ENCODE data around the gene ABLIM2.

- no peak for TF ChIP-seq POLR2A (IDR thresholded peaks at IDR 0.05; ENCODE audit: low read depth, low read length)
- TF ChIP-seq RFX5 (IDR thresholded peaks at IDR 0.05; ENCODE audit: low read depth, low read length) = no peak
- TF ChIP-seq BHLHE40 (IDR thresholded peaks at IDR 0.05; ENCODE audit: low read depth, low read length) = no peak
- TF ChIP-seq CTCF (conservative IDR thresholded peaks at IDR 0.05; ENCODE audit: low read depth, low read length) = no peak
- no peak for TF ChIP-seq MAFK (IDR thresholded peaks at IDR 0.05; ENCODE audit: low read depth, low read length)
- no peak for TF ChIP-seq RAD21 (IDR thresholded peaks at IDR 0.05; ENCODE audit: low read length)
- no peak for TF ChIP-seq SMC3 (IDR thresholded peaks at IDR 0.05; ENCODE audit: low read depth, low read length)
- TF ChIP-seq, protein P1, sequence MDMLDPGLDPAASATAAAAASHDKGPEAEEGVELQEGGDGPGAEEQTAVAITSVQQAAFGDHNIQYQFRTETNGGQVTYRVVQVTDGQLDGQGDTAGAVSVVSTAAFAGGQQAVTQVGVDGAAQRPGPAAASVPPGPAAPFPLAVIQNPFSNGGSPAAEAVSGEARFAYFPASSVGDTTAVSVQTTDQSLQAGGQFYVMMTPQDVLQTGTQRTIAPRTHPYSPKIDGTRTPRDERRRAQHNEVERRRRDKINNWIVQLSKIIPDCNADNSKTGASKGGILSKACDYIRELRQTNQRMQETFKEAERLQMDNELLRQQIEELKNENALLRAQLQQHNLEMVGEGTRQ (IDR thresholded peaks at IDR 0.05; ENCODE audit: low read depth, low read length) = no peak
- no peak for TF ChIP-seq CHD1 (IDR thresholded peaks at IDR 0.05; ENCODE audit: low read depth, low read length)
- TF ChIP-seq FOS (IDR thresholded peaks at IDR 0.05; ENCODE audit: low read depth, low read length) = no peak
- TF ChIP-seq NFE2L2 (IDR thresholded peaks at IDR 0.05; ENCODE audit: low read depth, low read length) = no peak
- no peak for TF ChIP-seq MAZ (IDR thresholded peaks at IDR 0.05; ENCODE audit: borderline replicate concordance, low read depth, low read length)
These were observed 44.4 kb upstream of the ABLIM2 start for GRCh38 chr4:8203052-8203401.
